HEK293 (cell line): ENCODE measurements around the gene BEX2.

Source experiments
- GLIS1 ChIP-seq: fragments of 450-650 bp; formaldehyde crosslinking; IDR thresholded peaks from 2 replicates; pipeline ENCODE4 v1.5.1; 2016; ENCODE audit warnings: missing biosample characterization, missing genetic modification characterization
- HOXC10 ChIP-seq: sonication (generic); formaldehyde crosslinking; IDR thresholded peaks from 2 replicates; pipeline ENCODE4 v1.8.1; 2023; ENCODE audit warnings: mild to moderate bottlenecking, missing genetic modification reagents
- HOXD13 ChIP-seq: sonication (generic); formaldehyde crosslinking; IDR thresholded peaks from 2 replicates; pipeline ENCODE4 v1.8.0; 2022; ENCODE audit warnings: missing genetic modification reagents, borderline replicate concordance
- IKZF3 ChIP-seq: fragments of 450-650 bp; IDR thresholded peaks from 2 replicates; pipeline ENCODE4 v1.5.0; 2018; ENCODE audit warnings: missing biosample characterization, mild to moderate bottlenecking, missing genetic modification characterization, moderate library complexity
- SP2 ChIP-seq: fragments of 450-650 bp; formaldehyde crosslinking; IDR thresholded peaks from 2 replicates; pipeline ENCODE4 v1.5.1; 2016; ENCODE audit warnings: missing biosample characterization, missing genetic modification characterization
- WT1 ChIP-seq: fragments of 450-650 bp; formaldehyde crosslinking; IDR thresholded peaks from 2 replicates; pipeline ENCODE4 v1.5.1; 2016; ENCODE audit warnings: missing biosample characterization, missing genetic modification characterization
- ZFP41 ChIP-seq: fragments of 450-650 bp; formaldehyde crosslinking; IDR thresholded peaks from 2 replicates; pipeline ENCODE4 v1.5.1; 2016; ENCODE audit warnings: missing biosample characterization, missing genetic modification characterization, borderline replicate concordance
- ZNF202 ChIP-seq: fragments of 450-650 bp; formaldehyde crosslinking; IDR thresholded peaks from 2 replicates; pipeline ENCODE4 v1.5.1; 2016; ENCODE audit warnings: missing biosample characterization, missing genetic modification characterization, borderline replicate concordance
- ZNF248 ChIP-seq: fragments of 450-650 bp; formaldehyde crosslinking; IDR thresholded peaks from 2 replicates; pipeline ENCODE4 v1.5.1; 2017; ENCODE audit warnings: missing biosample characterization, missing genetic modification characterization
- ZNF366 ChIP-seq: fragments of 450-650 bp; formaldehyde crosslinking; conservative IDR thresholded peaks from 2 replicates; pipeline ENCODE4 v1.5.1; 2016; ENCODE audit warnings: missing biosample characterization, missing genetic modification characterization
- ZNF510 ChIP-seq: fragments of 450-650 bp; formaldehyde crosslinking; IDR thresholded peaks from 2 replicates; pipeline ENCODE4 v1.5.1; 2018; ENCODE audit warnings: mild to moderate bottlenecking, missing genetic modification characterization, missing biosample characterization; ENCODE audit not compliant: insufficient replicate concordance
- ZNF514 ChIP-seq: fragments of 450-650 bp; formaldehyde crosslinking; IDR thresholded peaks from 2 replicates; pipeline ENCODE4 v1.5.1; 2016; ENCODE audit warnings: missing biosample characterization, missing genetic modification characterization
- ZNF596 ChIP-seq: fragments of 450-650 bp; IDR thresholded peaks from 2 replicates; pipeline ENCODE4 v1.5.0; 2018; ENCODE audit warnings: missing biosample characterization, mild to moderate bottlenecking, missing genetic modification characterization, moderate library complexity
- ZNF658 ChIP-seq: fragments of 450-650 bp; formaldehyde crosslinking; IDR thresholded peaks from 2 replicates; pipeline ENCODE4; 2016; ENCODE audit warnings: missing biosample characterization, missing genetic modification characterization
- ZNF701 ChIP-seq: fragments of 450-650 bp; formaldehyde crosslinking; IDR thresholded peaks from 2 replicates; pipeline ENCODE4 v1.5.1; 2016; ENCODE audit warnings: missing biosample characterization, missing genetic modification characterization
- ZNF777 ChIP-seq: fragments of 450-650 bp; formaldehyde crosslinking; IDR thresholded peaks from 2 replicates; pipeline ENCODE4 v1.5.1; 2017; ENCODE audit warnings: missing biosample characterization, missing genetic modification characterization, borderline replicate concordance
- ZNF830 ChIP-seq: fragments of 450-650 bp; IDR thresholded peaks from 2 replicates; pipeline ENCODE4 v1.5.0; 2018; ENCODE audit warnings: missing biosample characterization, missing genetic modification characterization, low read depth, mild to moderate bottlenecking, moderate library complexity
- TF ChIP-seq, protein P1 (sequence below): fragments of 450-650 bp; formaldehyde crosslinking; IDR thresholded peaks from 2 replicates; pipeline ENCODE4 v1.5.0; 2017; ENCODE audit warnings: missing biosample characterization, missing genetic modification characterization, borderline replicate concordance
- TF ChIP-seq, protein P2 (sequence below): fragments of 450-650 bp; formaldehyde crosslinking; IDR thresholded peaks from 2 replicates; pipeline ENCODE4 v1.5.1; 2016; ENCODE audit warnings: missing biosample characterization, missing genetic modification characterization, low read depth
- TF ChIP-seq, protein P3 (sequence below): fragments of 450-650 bp; formaldehyde crosslinking; IDR thresholded peaks from 2 replicates; pipeline ENCODE4 v1.5.1; 2016; ENCODE audit warnings: missing biosample characterization, missing genetic modification characterization
- TF ChIP-seq, protein P4 (sequence below): fragments of 450-650 bp; formaldehyde crosslinking; conservative IDR thresholded peaks from 2 replicates; pipeline ENCODE4 v1.5.1; 2016; ENCODE audit warnings: low read depth, missing biosample characterization, missing genetic modification characterization
- TF ChIP-seq, protein P5 (sequence below): fragments of 450-650 bp; formaldehyde crosslinking; conservative IDR thresholded peaks from 2 replicates; pipeline ENCODE4 v1.5.1; 2016; ENCODE audit warnings: low read depth, missing biosample characterization, missing genetic modification characterization

The BEX2 gene

DNA sequence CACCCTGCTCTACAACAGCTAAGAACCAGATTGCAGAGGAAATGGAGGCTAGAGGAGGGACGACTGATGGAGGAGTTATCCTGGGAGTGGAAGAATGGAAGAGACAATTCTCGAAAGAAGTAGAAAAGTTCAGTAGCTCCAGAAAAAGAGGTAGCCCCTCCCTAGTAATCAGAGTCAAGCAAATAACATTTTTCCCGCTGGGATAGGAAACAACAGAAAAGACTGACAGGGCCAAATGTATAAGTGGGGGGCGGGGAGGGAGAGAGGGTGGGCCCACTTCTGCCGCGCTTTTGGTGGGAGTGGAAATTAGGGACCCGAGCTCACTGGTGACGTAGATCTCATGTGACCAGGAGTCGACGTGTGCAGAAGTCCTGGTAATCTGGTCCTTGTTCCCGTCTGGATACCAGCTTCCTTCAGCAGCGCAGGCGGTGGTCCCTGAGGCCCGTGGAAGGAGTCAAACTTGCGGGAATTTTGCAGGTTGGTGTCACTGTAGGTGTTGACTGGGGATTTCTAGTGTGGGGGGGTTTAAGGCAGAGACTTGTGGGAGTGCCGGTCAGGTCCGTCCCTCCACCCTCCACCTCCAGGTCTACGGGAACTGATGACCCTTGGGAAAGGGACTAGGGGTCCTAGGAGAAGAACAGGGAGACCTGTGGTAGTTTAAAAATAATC, 45.5 kb upstream of the BEX2 start, which contains the start of gene TCEAL9 (continued):
- TF ChIP-seq, protein P1, sequence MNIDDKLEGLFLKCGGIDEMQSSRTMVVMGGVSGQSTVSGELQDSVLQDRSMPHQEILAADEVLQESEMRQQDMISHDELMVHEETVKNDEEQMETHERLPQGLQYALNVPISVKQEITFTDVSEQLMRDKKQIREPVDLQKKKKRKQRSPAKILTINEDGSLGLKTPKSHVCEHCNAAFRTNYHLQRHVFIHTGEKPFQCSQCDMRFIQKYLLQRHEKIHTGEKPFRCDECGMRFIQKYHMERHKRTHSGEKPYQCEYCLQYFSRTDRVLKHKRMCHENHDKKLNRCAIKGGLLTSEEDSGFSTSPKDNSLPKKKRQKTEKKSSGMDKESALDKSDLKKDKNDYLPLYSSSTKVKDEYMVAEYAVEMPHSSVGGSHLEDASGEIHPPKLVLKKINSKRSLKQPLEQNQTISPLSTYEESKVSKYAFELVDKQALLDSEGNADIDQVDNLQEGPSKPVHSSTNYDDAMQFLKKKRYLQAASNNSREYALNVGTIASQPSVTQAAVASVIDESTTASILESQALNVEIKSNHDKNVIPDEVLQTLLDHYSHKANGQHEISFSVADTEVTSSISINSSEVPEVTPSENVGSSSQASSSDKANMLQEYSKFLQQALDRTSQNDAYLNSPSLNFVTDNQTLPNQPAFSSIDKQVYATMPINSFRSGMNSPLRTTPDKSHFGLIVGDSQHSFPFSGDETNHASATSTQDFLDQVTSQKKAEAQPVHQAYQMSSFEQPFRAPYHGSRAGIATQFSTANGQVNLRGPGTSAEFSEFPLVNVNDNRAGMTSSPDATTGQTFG (tag by site-specific recombination): no peak
- TF ChIP-seq ZNF248 (tag by site-specific recombination) (no peak), HOXC10 (CRISPR knock-in tag) (no peak), ZNF366 (tag by site-specific recombination) (peak; percentile 78), HOXD13 (CRISPR knock-in tag) (no peak), SP2 (tag by site-specific recombination) (peak; percentile 51), ZFP41 (tag by site-specific recombination) (no peak), ZNF701 (no peak), IKZF3 (peak; percentile 62), ZNF777 (no peak), ZNF202 (tag by site-specific recombination) (no peak), GLIS1 (0 out of 2 replicates have a peak, but pooled peaks have one; percentile 5), ZNF514 (no peak), ZNF596 (tag by site-specific recombination) (no peak), WT1 (tag by site-specific recombination) (no peak), ZNF830 (no peak), ZNF658 (tag by site-specific recombination) (no peak), ZNF510 (tag by site-specific recombination) (no peak)
- TF ChIP-seq, protein P2, sequence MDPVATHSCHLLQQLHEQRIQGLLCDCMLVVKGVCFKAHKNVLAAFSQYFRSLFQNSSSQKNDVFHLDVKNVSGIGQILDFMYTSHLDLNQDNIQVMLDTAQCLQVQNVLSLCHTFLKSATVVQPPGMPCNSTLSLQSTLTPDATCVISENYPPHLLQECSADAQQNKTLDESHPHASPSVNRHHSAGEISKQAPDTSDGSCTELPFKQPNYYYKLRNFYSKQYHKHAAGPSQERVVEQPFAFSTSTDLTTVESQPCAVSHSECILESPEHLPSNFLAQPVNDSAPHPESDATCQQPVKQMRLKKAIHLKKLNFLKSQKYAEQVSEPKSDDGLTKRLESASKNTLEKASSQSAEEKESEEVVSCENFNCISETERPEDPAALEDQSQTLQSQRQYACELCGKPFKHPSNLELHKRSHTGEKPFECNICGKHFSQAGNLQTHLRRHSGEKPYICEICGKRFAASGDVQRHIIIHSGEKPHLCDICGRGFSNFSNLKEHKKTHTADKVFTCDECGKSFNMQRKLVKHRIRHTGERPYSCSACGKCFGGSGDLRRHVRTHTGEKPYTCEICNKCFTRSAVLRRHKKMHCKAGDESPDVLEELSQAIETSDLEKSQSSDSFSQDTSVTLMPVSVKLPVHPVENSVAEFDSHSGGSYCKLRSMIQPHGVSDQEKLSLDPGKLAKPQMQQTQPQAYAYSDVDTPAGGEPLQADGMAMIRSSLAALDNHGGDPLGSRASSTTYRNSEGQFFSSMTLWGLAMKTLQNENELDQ: no peak
- TF ChIP-seq, protein P3, sequence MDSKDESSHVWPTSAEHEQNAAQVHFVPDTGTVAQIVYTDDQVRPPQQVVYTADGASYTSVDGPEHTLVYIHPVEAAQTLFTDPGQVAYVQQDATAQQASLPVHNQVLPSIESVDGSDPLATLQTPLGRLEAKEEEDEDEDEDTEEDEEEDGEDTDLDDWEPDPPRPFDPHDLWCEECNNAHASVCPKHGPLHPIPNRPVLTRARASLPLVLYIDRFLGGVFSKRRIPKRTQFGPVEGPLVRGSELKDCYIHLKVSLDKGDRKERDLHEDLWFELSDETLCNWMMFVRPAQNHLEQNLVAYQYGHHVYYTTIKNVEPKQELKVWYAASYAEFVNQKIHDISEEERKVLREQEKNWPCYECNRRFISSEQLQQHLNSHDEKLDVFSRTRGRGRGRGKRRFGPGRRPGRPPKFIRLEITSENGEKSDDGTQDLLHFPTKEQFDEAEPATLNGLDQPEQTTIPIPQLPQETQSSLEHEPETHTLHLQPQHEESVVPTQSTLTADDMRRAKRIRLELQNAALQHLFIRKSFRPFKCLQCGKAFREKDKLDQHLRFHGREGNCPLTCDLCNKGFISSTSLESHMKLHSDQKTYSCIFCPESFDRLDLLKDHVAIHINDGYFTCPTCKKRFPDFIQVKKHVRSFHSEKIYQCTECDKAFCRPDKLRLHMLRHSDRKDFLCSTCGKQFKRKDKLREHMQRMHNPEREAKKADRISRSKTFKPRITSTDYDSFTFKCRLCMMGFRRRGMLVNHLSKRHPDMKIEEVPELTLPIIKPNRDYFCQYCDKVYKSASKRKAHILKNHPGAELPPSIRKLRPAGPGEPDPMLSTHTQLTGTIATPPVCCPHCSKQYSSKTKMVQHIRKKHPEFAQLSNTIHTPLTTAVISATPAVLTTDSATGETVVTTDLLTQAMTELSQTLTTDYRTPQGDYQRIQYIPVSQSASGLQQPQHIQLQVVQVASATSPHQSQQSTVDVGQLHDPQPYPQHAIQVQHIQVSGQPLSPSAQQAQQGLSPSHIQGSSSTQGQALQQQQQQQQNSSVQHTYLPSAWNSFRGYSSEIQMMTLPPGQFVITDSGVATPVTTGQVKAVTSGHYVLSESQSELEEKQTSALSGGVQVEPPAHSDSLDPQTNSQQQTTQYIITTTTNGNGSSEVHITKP (tag by site-specific recombination): peak; percentile 66
- TF ChIP-seq, protein P4, sequence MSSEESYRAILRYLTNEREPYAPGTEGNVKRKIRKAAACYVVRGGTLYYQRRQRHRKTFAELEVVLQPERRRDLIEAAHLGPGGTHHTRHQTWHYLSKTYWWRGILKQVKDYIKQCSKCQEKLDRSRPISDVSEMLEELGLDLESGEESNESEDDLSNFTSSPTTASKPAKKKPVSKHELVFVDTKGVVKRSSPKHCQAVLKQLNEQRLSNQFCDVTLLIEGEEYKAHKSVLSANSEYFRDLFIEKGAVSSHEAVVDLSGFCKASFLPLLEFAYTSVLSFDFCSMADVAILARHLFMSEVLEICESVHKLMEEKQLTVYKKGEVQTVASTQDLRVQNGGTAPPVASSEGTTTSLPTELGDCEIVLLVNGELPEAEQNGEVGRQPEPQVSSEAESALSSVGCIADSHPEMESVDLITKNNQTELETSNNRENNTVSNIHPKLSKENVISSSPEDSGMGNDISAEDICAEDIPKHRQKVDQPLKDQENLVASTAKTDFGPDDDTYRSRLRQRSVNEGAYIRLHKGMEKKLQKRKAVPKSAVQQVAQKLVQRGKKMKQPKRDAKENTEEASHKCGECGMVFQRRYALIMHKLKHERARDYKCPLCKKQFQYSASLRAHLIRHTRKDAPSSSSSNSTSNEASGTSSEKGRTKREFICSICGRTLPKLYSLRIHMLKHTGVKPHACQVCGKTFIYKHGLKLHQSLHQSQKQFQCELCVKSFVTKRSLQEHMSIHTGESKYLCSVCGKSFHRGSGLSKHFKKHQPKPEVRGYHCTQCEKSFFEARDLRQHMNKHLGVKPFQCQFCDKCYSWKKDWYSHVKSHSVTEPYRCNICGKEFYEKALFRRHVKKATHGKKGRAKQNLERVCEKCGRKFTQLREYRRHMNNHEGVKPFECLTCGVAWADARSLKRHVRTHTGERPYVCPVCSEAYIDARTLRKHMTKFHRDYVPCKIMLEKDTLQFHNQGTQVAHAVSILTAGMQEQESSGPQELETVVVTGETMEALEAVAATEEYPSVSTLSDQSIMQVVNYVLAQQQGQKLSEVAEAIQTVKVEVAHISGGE (tag by site-specific recombination): 0 out of 2 replicates have a peak, but pooled peaks have one; percentile 23
- TF ChIP-seq, protein P5, sequence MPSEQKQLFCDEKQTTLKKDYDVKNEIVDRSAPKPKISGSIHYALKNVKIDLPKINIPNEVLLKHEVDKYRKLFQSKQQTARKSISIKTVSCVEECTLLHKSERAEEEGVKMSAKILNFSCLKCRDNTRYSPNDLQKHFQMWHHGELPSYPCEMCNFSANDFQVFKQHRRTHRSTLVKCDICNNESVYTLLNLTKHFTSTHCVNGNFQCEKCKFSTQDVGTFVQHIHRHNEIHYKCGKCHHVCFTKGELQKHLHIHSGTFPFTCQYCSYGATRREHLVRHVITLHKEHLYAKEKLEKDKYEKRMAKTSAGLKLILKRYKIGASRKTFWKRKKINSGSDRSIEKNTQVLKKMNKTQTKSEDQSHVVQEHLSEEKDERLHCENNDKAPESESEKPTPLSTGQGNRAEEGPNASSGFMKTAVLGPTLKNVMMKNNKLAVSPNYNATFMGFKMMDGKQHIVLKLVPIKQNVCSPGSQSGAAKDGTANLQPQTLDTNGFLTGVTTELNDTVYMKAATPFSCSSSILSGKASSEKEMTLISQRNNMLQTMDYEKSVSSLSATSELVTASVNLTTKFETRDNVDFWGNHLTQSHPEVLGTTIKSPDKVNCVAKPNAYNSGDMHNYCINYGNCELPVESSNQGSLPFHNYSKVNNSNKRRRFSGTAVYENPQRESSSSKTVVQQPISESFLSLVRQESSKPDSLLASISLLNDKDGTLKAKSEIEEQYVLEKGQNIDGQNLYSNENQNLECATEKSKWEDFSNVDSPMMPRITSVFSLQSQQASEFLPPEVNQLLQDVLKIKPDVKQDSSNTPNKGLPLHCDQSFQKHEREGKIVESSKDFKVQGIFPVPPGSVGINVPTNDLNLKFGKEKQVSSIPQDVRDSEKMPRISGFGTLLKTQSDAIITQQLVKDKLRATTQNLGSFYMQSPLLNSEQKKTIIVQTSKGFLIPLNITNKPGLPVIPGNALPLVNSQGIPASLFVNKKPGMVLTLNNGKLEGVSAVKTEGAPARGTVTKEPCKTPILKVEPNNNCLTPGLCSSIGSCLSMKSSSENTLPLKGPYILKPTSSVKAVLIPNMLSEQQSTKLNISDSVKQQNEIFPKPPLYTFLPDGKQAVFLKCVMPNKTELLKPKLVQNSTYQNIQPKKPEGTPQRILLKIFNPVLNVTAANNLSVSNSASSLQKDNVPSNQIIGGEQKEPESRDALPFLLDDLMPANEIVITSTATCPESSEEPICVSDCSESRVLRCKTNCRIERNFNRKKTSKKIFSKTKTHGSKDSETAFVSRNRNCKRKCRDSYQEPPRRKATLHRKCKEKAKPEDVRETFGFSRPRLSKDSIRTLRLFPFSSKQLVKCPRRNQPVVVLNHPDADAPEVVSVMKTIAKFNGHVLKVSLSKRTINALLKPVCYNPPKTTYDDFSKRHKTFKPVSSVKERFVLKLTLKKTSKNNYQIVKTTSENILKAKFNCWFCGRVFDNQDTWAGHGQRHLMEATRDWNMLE (tag by site-specific recombination): no peak
